Measurements from ENCODE around the gene MAGEB17. TPM values are rescaled to one million over a fixed set of nuclear protein-coding genes. Genes with fewer than 3 reads are reported as not detected.

MAGEB17 gene
- total RNA-seq, 1 experiment from 2014 or later, result not detected

DNA sequence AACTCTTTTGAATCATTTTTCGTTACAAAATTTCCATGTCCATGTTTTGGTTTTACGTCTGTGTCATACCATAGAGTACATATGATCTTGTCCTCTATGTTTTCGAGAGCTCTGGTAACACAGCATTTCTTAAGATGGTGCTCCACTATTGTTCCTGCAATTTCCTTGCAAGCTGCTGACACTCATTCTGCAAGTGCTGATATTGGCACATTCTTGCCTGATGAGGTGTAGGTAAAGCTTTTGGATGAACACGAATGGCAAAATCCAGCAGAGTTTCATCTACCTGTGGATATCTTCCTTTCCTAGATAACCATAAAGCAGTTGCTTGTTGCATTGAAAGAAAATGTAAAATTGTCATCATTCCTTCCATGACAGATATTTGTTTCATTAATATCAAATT lies 41.3 kb downstream of the MAGEB17 start:
- no peak overlapping the region for H3K9ac ChIP-seq (ENCODE audit: low read length)
- H3K27ac ChIP-seq (ENCODE audit: low read depth, low read length), result no peak overlapping the region
- DNase-seq (ENCODE audit: low read depth, low spot score), result no peak
- TF ChIP-seq SIN3A (IDR thresholded peaks at IDR 0.05; ENCODE audit: low read depth) (no peak), SP1 (IDR thresholded peaks at IDR 0.05; ENCODE audit: low read depth) (no peak), EGR1 (IDR thresholded peaks at IDR 0.05; ENCODE audit: low read depth) (no peak), RAD21 (IDR thresholded peaks at IDR 0.05; ENCODE audit: low read depth) (no peak), CEBPB (IDR thresholded peaks at IDR 0.05; ENCODE audit: low read depth) (no peak)
- TF ChIP-seq, protein P1, sequence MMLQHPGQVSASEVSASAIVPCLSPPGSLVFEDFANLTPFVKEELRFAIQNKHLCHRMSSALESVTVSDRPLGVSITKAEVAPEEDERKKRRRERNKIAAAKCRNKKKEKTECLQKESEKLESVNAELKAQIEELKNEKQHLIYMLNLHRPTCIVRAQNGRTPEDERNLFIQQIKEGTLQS (IDR thresholded peaks at IDR 0.05), result no peak
- peaks cover 0 to 12% of the 10 kb centered on the region in 2 experiments; a peak in 2 of 4 replicates for H3K4me1 ChIP-seq (ENCODE audit: control insufficient read depth in 1 of 2, insufficient read depth in 2 of 2, low read length in 2 of 2)
- H3K27me3 ChIP-seq (ENCODE audit: insufficient read depth, low read length), result no peaks in the 10 kb centered on the region
- no peaks in the 10 kb centered on the region for H3K9me3 ChIP-seq (ENCODE audit: control insufficient read depth in 1 of 2, insufficient read depth in 1 of 2, low read depth in 1 of 2, low read length in 2 of 2)
- RAD21 ChIA-PET (ENCODE audit: low non-redundant PET in 1 of 2, low total read pairs in 2 of 2, uncharacterized antibody in 2 of 2, unreplicated experiment in 2 of 2), result no interaction called here
- intact Hi-C loops (cut with micrococcal nuclease), result no loop called here
- POLR2A ChIA-PET, result no interaction called here
- CTCF ChIA-PET, result no interaction called here
- H3K9me2 ChIP-seq (ENCODE audit: insufficient read depth), result no peaks in the 10 kb centered on the region
- no peak overlapping the region for H2AFZ ChIP-seq (ENCODE audit: low read depth, low read length, poor library complexity, severe bottlenecking)
- ATAC-seq, result no peak
- no peaks in the 10 kb centered on the region for H4K20me1 ChIP-seq (ENCODE audit: insufficient read depth)
- no peaks in the 10 kb centered on the region for H3K36me3 ChIP-seq (ENCODE audit: control insufficient read depth in 1 of 2, insufficient read depth in 2 of 2, low read length in 2 of 2)
- BruUV-seq (replicated peaks), result no TSS peak
- no peak overlapping the region for H3K4me3 ChIP-seq (replicated peaks in 1 of 2; ENCODE audit: low read depth in 1 of 2, low read length in 2 of 2)
- H3K4me2 ChIP-seq (ENCODE audit: low read length), result no peak overlapping the region
- no peaks in the 10 kb centered on the region for H3K79me2 ChIP-seq (ENCODE audit: insufficient read depth, low read length)

- no peaks in the 10 kb centered on the region for H4K20me1 ChIP-seq (ENCODE audit: insufficient read depth)
- no peaks in the 10 kb centered on the region for H3K27me3 ChIP-seq (ENCODE audit: insufficient read depth, low read length)
- no peaks in the 10 kb centered on the region for H3K79me2 ChIP-seq (ENCODE audit: insufficient read depth, low read length)
- intact Hi-C loops (cut with micrococcal nuclease), result loop anchor here (5.0 to 10.0 kb wide), 2 partner anchors 88 to 445 kb away; partner anchors contain the start of gene GRPR
- H3K9me2 ChIP-seq (ENCODE audit: insufficient read depth), result no peaks in the 10 kb centered on the region
- ChIA-PET CTCF (no interaction called here), RAD21 (ENCODE audit: low non-redundant PET in 1 of 2, low total read pairs in 2 of 2, uncharacterized antibody in 2 of 2, unreplicated experiment in 2 of 2) (no interaction called here), POLR2A (no interaction called here)
- DNase-seq (ENCODE audit: low read depth, low spot score) (no peak), ATAC-seq (no peak)
- no peak overlapping the region for H3K27ac ChIP-seq (ENCODE audit: low read depth, low read length)
- no peak overlapping the region for H3K4me3 ChIP-seq (replicated peaks in 1 of 2; ENCODE audit: low read depth in 1 of 2, low read length in 2 of 2)
- peaks cover 0 to 12% of the 10 kb centered on the region in 2 experiments; a peak in 2 of 4 replicates for H3K4me1 ChIP-seq (ENCODE audit: control insufficient read depth in 1 of 2, insufficient read depth in 2 of 2, low read length in 2 of 2)
- BruUV-seq (replicated peaks), result no TSS peak
- no peak overlapping the region for H2AFZ ChIP-seq (ENCODE audit: low read depth, low read length, poor library complexity, severe bottlenecking)
- TF ChIP-seq EZH2 (IDR thresholded peaks at IDR 0.05) (no peak), YY1 (IDR thresholded peaks at IDR 0.05; ENCODE audit: extremely low read depth, insufficient replicate concordance, low read depth, low read length) (no peak), EGR1 (IDR thresholded peaks at IDR 0.05; ENCODE audit: low read depth) (no peak), SRF (IDR thresholded peaks at IDR 0.05; ENCODE audit: low read depth) (no peak), ZFX (IDR thresholded peaks at IDR 0.05) (no peak), CTCF (IDR thresholded peaks at IDR 0.05 in 2 of 3, conservative IDR thresholded peaks at IDR 0.05 in 1 of 3; ENCODE audit: borderline replicate concordance in 1 of 3, insufficient read depth in 1 of 3, low read depth in 2 of 3, low read length in 2 of 3) (no peak), POLR2AphosphoS5 (IDR thresholded peaks at IDR 0.05; ENCODE audit: low read depth, low read length) (no peak), POLR2A (IDR thresholded peaks at IDR 0.05; ENCODE audit: borderline replicate concordance, extremely low read depth, insufficient read depth, insufficient read length) (no peak), CEBPB (IDR thresholded peaks at IDR 0.05; ENCODE audit: low read depth) (no peak)
- TF ChIP-seq, protein P1 (IDR thresholded peaks at IDR 0.05), result no peak
- TF ChIP-seq, protein P2, sequence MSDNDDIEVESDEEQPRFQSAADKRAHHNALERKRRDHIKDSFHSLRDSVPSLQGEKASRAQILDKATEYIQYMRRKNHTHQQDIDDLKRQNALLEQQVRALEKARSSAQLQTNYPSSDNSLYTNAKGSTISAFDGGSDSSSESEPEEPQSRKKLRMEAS (IDR thresholded peaks at IDR 0.05), result no peak
- no peaks in the 10 kb centered on the region for H3K9me3 ChIP-seq (ENCODE audit: control insufficient read depth in 1 of 2, insufficient read depth in 1 of 2, low read depth in 1 of 2, low read length in 2 of 2)
- no peak overlapping the region for H3K4me2 ChIP-seq (ENCODE audit: low read length)
- no peak overlapping the region for H3K9ac ChIP-seq (ENCODE audit: low read length)
- no peaks in the 10 kb centered on the region for H3K36me3 ChIP-seq (ENCODE audit: control insufficient read depth in 1 of 2, insufficient read depth in 2 of 2, low read length in 2 of 2)
Observed at GRCh38 chrX:16210061-16210460, 42.8 kb downstream of the MAGEB17 start.

All from HCT116 (cell line).